Limb (tissue), 2 donors: ENCODE data around the gene GALNS.

Source experiments
- DNase-seq, 2 donors: peaks; one replicate each; pipeline ENCODE4 v3.0.0-alpha.2; 2016; ENCODE audit errors: extremely low spot score in 2 of 2

The GALNS gene

DNA sequence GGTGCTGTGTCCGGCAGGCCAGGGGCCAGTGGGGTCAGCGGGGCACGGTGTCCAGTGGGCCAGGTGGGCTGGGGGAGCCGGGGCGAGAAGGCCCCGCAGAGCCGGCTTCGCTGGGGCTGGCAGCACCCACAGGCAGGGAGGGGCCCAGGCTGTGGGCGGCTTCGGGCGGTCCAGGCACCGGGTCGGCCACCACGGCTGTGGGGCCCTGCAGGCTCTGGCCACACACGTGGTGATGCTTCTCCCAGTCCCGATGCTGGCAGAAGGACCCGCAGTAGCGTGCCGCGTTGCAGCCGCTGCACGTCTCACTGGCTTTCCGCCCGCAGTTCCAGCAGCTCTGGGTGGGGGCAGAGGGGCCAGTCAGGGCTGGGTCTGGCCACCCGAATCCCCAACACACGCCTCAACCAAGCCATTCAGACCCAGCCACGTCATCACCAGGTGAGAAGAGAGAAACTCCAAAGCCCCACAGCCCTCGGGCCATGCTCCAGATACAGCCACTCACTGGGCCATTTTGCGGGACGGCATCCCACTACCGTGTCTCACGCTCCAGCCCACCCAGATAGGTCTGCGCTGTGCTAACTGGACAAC, 20.3 kb upstream of the GALNS start:
- no peak for DNase-seq

DNA sequence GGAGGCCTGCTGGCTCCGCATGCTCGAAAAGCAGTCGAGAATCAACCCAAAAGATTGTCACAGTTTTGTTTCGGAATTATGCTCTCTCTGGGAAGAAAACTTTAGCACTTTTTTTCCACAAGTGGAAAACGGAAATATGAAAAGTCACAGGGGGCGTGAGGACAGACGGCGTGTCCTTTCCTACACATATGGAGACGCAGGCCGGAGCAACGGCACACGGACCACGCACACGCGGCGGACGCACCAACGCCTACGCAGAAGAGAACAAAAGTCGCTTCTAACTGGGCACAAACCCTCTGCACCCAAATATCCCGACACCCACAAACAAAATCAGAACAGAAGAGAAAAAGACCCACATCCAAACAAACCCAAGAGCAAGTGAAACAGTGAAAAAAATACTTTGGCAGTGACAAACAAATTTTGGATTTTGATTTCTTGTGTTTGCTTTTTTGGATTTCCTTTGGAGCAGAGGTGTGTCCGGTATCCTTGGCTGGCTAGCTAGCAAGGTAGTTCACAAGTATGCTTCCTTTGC, 19.0 kb upstream of the GALNS start:
- no peak for DNase-seq

GRCh38 chr16:88874938-88875599, 18.3 kb upstream of the GALNS start:
- no peak for DNase-seq

GRCh38 chr16:88872650-88873331, 16.0 kb upstream of the GALNS start:
- no peak for DNase-seq

DNA sequence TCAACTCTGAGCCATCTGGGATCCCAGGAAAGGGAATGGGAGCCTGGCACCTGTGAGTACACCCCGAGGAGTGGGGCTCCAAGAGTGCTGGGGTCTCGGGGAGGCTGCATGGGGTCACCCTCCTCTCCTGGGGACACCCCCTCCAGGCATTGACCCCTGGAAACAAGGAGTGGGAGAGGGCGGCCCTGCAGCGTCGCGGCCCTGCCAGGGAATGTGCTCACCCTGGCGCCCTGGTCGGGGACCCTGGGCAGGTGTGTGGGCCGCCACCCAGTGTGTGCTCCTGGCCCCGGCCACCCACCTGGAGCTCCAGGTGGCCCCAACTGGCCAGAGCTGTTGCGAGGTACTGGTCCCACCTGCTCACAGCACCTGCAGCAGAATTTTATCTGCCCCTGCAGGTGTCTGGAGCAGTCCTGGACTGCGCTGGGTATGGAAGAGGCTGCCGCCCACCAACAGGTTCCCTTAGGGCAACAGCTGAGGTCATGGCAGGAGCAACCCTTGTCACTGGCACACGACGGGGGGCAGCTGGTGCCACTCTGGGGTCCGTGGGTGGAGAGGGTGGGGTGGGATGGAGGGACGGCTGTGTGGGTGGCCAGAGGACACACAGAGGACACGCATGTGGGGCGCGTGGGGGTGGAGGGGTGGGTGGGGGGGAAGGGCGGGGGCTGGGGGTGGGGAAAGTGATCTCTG, 15.1 kb upstream of the GALNS start:
- DNase-seq: no peak

GRCh38 chr16:88871349-88871702, 14.6 kb upstream of the GALNS start:
- no peak for DNase-seq

- no peak for DNase-seq
Measured at GRCh38 chr16:88870608-88871348, 14.0 kb upstream of the GALNS start.

GRCh38 chr16:88869673-88869980, 12.9 kb upstream of the GALNS start:
- no peak for DNase-seq

- no peak for DNase-seq
Measured at GRCh38 chr16:88868974-88869672, 12.4 kb upstream of the GALNS start.

- DNase-seq: no peak
Measured at GRCh38 chr16:88867581-88868246, 11.0 kb upstream of the GALNS start.

- peak in 1 of 2 donors; percentile 32 for DNase-seq
Measured at GRCh38 chr16:88866151-88866920, 9.6 kb upstream of the GALNS start, which contains the start of gene PABPN1L. Gene PABPN1L (minus strand): TSS chr16:88866660. CDS start chr16:88866606, 54 bp downstream.

DNA sequence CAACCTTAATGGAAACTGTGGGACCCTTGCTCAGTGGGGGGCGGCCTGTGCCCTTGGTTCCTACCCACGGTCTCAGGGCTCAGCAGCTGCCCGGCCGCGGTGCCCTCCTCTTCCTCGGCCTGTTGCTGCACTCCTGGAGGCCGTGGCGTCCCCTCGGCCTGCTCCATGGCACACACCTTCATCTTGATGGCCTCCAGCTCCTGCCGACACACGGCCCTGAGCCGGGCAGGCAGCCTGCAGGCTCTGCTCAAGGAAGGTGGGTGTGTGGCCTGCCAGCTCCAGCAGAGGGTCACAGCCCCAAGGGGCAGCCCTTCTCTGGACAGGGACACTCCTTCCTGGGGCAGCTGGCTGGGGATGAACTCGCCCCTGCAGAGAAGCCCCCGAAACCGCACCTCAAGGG, 9.0 kb upstream of the GALNS start:
- no peak for DNase-seq

DNA sequence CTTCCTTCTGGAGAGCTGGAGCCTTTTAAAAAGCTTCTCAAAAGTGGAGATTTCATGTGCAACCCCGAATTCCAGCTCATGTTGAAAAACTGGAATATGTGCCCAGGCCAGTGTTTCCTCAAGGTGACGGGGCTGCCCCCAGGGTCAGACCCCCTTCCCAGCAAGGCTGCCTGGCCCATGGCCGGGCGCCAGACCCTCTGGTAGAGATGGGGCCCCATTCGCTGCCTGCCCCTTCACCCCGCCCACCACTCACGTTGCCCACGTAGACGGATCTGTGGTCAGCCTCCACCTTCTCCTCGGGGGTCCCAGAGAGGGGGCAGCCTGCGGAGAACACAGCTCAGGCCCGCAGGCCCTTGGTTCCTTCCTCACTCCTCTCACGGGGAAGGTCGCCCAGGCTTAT, 8.6 kb upstream of the GALNS start:
- no peak for DNase-seq

GRCh38 chr16:88864521-88864920, 7.8 kb upstream of the GALNS start:
- DNase-seq: no peak

DNA sequence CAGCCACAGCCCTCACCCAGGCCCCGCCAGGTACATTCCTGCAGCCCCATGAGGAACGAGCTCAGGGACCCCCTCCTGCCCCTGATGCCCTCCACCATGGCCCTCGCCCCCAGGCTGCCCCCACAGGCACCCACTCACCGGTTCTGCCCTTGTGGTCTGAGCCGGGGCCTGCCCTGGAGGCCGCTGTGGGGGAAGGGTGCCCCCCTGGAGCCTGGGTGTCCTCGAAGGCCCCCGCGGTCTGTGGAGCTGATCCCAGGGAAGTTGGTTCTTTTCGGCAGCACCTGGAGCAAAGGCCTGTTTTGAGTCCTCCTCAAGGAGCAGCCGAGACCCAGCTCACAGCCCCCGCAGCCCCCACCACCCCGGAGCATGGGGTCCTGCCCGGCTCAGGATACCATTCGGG, 7.4 kb upstream of the GALNS start:
- no peak for DNase-seq

GRCh38 chr16:88863426-88863825, 6.7 kb upstream of the GALNS start:
- DNase-seq: no peak

GRCh38 chr16:88862968-88863367, 6.2 kb upstream of the GALNS start:
- no peak for DNase-seq

- DNase-seq: no peak
Measured at GRCh38 chr16:88861359-88861758, 4.6 kb upstream of the GALNS start.

DNA sequence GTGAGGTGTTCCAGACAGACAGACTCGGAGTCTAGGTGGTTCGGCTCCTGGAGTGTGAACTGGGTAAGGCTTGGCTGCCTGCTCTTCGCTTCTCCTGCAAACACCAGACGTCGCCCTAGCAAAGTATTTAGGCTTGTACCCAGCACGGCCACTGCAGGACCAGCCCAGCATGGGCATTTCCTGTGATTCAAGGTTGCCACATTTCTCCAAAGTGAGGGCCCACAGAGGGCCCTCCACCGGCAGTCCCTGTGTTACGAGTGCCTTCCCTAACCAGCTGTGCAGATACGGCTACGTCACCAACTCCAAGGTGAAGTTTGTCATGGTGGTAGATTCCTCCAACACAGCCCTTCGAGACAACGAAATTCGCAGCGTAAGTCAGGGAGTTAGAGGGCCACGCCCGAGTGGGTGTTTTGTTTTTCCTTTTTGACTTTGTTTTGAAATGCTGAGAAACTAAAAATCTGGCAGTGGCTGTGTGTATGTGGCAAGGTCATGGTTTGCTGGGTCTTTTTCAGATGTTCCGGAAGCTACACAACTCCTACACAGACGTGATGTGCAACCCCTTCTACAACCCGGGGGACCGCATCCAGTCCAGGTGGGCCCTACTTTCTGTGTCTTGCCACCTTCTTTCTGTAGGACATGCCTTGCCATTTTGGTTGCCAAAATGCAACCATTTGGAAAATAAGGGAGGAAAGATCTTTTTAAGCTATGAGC, 2.8 kb upstream of the GALNS start:
- no peak for DNase-seq
